IPS-18a (cell line): ENCODE measurements around the gene STAT4.

Experiments used
- H3K27ac ChIP-seq: one replicate; pipeline ENCODE4 v1.5.1; 2013; ENCODE audit warnings: low read length
- H3K27me3 ChIP-seq: one replicate; pipeline ENCODE4 v1.6.1; 2013; ENCODE audit warnings: mild to moderate bottlenecking, low read length; ENCODE audit not compliant: control insufficient read depth, insufficient read depth
- H3K36me3 ChIP-seq: one replicate; pipeline ENCODE4 v1.6.1; 2013; ENCODE audit warnings: low read depth, low read length; ENCODE audit not compliant: control insufficient read depth
- H3K4me1 ChIP-seq: one replicate; pipeline ENCODE4 v1.6.1; 2013; ENCODE audit warnings: low read depth, low read length; ENCODE audit not compliant: control insufficient read depth
- H3K4me3 ChIP-seq: one replicate; pipeline ENCODE4 v1.5.1; 2013; ENCODE audit warnings: low read length
- H3K9ac ChIP-seq: one replicate; pipeline ENCODE4 v1.6.1; 2013; ENCODE audit warnings: mild to moderate bottlenecking, low read length, moderate library complexity
- H3K9me3 ChIP-seq: one replicate; pipeline ENCODE4 v1.6.1; 2013; ENCODE audit warnings: low read depth, low read length; ENCODE audit not compliant: control insufficient read depth

Gene STAT4

DNA sequence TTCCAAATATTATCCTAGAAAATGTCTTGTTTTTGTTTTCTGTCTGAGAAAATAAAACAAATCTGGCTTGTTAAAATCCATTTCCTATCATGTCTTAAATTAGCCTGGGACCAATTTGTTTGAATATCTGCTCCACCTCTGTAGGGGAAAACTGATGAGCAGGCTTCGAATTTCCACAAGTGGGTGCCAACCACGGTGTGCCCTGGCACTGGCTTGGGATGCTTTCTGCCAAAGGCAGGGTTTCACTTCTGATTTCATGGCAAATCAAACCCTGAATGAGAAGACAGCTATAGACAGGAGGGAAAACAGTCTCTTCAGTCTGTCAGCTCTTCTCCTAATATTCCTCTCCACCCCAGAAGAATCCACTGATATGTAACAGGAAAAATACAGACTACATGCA lies 33.7 kb upstream of the STAT4 start:
- Histone ChIP-seq H3K9me3 (no peaks in the 10 kb centered on the region), H3K36me3 (no peaks in the 10 kb centered on the region), H3K4me1 (no peaks in the 10 kb centered on the region), H3K4me3 (no peak overlapping the region), H3K27me3 (no peaks in the 10 kb centered on the region), H3K27ac (no peak overlapping the region), H3K9ac (no peak overlapping the region)

GRCh38 chr2:191183516-191183915 lies 32.7 kb upstream of the STAT4 start:
- Histone ChIP-seq H3K4me3 (no peak overlapping the region), H3K4me1 (no peaks in the 10 kb centered on the region), H3K36me3 (no peaks in the 10 kb centered on the region), H3K9me3 (no peaks in the 10 kb centered on the region), H3K9ac (no peak overlapping the region), H3K27me3 (no peaks in the 10 kb centered on the region), H3K27ac (no peak overlapping the region)

- Histone ChIP-seq H3K9me3 (no peaks in the 10 kb centered on the region), H3K9ac (no peak overlapping the region), H3K27ac (no peak overlapping the region), H3K36me3 (no peaks in the 10 kb centered on the region), H3K27me3 (no peaks in the 10 kb centered on the region), H3K4me3 (no peak overlapping the region), H3K4me1 (no peaks in the 10 kb centered on the region)
Observed at GRCh38 chr2:191183081-191183480, 32.3 kb upstream of the STAT4 start.

DNA sequence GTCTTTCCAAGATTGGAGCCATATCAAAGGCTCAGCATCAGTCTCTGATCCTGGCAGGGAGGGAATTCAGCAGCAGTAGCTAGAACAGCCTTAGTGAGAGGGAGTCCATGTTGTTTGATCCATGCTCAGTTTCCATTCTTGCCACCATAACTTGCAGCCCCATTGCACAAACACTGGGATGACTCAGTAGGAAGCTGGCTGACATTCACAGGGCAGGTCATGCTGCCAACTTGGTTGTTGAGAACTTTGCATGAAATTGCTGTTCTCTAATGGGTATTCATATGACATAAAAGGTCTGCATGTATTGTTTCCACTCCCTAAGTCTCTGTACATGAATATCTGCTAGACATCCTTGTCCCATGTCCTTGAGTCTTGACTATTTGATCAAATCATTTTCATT lies 29.9 kb upstream of the STAT4 start:
- Histone ChIP-seq H3K9ac (no peak overlapping the region), H3K27ac (no peak overlapping the region), H3K4me1 (no peaks in the 10 kb centered on the region), H3K36me3 (no peaks in the 10 kb centered on the region), H3K9me3 (no peaks in the 10 kb centered on the region), H3K4me3 (no peak overlapping the region), H3K27me3 (no peaks in the 10 kb centered on the region)

DNA sequence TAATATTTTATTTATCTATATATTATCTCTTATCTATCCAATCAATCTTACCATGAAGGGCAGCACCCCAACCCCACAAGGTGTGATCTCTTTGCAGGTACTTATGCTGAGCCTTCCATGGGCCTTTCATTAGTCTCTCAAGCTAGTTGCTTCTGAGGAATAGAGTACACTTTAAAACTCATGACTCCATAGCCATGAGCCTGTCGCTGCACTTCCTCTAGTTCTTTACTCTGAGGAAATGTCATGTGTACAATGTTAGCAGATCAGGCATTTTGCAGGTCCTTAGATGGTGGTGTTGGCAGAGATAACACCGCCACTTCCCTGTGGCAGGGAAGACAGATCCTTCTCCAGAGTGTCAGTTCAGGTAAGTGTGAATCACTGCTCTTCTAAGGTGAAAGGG lies 29.5 kb upstream of the STAT4 start:
- H3K4me3 ChIP-seq, result no peak overlapping the region
- no peaks in the 10 kb centered on the region for H3K9me3 ChIP-seq
- no peaks in the 10 kb centered on the region for H3K27me3 ChIP-seq
- H3K27ac ChIP-seq, result no peak overlapping the region
- H3K4me1 ChIP-seq, result no peaks in the 10 kb centered on the region
- H3K9ac ChIP-seq, result no peak overlapping the region
- no peaks in the 10 kb centered on the region for H3K36me3 ChIP-seq

DNA sequence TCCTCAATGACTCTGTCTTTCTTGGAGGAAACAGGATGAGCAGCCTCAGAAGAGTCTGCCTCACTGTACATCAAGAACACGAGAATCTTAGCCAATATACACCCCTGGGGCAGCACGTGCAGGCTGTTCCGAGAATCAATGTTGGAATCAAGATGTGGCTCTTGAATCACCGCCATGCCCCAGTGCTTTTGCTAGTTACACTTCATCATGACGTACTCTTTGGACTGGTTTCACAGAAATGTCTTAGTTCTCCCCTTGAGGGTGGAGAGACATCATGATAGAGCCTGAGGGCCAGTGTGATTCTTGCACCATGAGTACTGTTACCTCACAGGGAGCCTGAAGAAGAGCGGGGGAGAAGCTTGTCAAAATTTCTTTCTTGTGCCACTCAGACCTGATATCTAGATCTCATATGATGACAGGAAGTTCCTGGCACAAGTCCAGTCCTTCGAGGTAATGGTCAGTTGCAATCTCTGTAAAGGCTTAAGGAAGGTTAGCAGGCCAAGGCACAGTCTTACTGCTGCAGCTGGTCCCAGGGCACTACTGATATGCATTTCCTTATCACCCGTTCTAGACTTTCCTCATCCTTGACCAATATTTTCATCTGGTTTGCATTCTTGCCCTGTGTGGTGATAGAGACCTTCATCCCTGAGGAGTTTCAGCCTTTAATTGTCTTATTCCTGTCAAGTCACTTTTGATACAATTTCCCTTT lies 28.2 kb upstream of the STAT4 start:
- Histone ChIP-seq H3K27me3 (no peaks in the 10 kb centered on the region), H3K4me3 (no peak overlapping the region), H3K36me3 (no peaks in the 10 kb centered on the region), H3K9me3 (no peaks in the 10 kb centered on the region), H3K4me1 (peaks cover 9% of the 10 kb centered on the region), H3K9ac (no peak overlapping the region), H3K27ac (no peak overlapping the region)

DNA sequence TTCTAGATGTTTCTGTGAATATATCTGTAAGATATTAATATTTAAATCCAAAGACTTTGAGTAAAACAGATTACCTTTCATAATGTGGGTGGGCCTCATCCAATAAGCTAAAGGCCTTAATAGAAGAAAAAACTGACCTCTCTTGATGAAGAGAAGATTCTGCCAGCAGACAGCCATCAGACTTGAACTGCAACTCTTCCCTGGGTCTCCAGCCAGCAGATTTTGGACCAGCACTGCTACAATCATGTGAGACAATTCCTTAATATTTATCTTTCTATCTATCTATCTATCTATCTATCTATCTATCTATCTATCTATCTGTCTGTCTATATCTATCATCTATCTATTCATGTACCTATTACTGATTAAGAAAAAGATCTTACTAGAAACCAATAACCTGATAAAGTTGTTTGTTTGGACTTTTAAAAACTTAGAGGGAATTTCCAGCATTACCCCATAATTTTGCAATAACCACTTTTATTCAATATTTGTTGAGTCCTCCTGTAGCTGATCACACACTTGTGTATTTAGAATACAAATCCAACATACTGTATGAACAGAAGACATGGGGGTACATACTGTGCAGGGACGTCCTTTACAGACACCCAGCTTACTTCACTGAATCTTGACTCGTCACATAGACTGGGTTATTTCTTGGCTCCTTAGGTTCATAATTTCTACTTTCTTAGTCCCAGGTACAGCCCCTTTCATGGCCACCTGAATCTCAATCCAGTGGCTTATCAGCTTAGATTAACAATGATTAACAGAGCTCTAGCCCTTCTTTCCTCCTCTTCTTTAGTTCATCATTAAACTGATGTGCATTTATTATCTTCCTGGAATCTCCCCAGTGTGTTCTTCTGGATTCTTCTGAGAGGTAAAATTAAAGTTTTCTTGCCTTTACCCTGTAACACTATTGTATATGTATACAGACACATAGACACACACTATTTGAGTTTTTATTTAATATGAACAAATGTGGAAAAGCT lies 27.2 kb upstream of the STAT4 start:
- Histone ChIP-seq H3K4me1 (peaks cover 11% of the 10 kb centered on the region), H3K9me3 (no peaks in the 10 kb centered on the region), H3K4me3 (no peak overlapping the region), H3K9ac (no peak overlapping the region), H3K27me3 (no peaks in the 10 kb centered on the region), H3K27ac (no peak overlapping the region), H3K36me3 (no peaks in the 10 kb centered on the region)

DNA sequence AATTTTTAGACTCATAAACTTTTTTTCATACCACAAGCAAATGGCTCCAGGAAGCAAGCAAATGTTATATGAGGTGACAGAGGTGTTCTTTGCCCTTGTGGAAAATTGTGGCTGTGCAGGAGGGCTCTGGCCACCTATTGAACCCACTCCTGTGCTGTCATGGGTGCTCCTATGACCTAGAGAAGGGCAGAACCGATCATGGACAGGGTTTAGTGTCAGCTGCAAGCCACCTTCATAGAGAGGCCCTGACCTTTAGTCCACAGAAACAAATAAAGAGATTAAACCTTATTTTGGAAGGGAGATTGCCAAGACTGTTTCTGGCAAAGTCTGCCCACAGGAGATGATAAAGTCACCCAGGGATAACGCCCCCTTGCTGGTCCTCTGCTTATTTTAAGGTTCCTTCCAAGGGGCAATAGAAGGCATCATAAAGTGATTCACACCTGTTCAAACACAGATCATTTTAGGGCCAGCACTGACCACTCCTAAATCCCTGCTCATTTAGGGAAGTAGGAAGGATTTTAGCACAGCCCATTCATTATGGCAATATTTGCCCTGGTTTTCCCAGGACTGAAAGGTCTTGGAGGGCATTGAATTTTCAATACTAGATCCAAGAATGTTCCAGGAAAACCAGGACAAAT lies 26.1 kb upstream of the STAT4 start:
- Histone ChIP-seq H3K27ac (no peak overlapping the region), H3K4me3 (no peak overlapping the region), H3K4me1 (peaks cover 11% of the 10 kb centered on the region)

DNA sequence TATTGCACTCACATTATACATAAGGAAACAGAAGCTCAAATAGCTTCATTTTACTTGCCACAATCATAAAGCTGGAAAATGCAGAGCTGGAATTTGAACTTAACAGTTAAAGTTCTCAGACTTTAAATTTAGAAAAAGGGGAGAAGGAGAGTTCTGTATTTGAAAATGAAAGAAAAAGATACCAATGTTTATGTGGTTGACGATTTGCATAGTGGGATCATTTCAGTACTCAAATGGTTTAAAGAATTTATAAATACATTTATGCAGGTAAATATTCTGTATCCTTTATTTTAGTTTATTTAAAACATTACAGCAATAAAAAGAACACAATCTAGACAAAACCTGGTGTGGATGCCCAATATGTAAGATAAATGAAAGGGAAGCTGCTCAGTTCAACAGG lies 25.5 kb upstream of the STAT4 start:
- Histone ChIP-seq H3K9me3 (no peaks in the 10 kb centered on the region), H3K4me3 (no peak overlapping the region), H3K36me3 (no peaks in the 10 kb centered on the region), H3K27ac (no peak overlapping the region), H3K27me3 (no peaks in the 10 kb centered on the region), H3K4me1 (peaks cover 11% of the 10 kb centered on the region), H3K9ac (no peak overlapping the region)

More for the DNA sequence above, 26.1 kb upstream of the STAT4 start:
- Histone ChIP-seq H3K27me3 (no peaks in the 10 kb centered on the region), H3K9me3 (no peaks in the 10 kb centered on the region), H3K9ac (no peak overlapping the region), H3K36me3 (no peaks in the 10 kb centered on the region)

GRCh38 chr2:191174442-191174841 lies 23.6 kb upstream of the STAT4 start:
- no peak overlapping the region for H3K9ac ChIP-seq
- peaks cover 11% of the 10 kb centered on the region for H3K4me1 ChIP-seq
- H3K4me3 ChIP-seq, result no peak overlapping the region
- H3K9me3 ChIP-seq, result no peaks in the 10 kb centered on the region
- H3K27ac ChIP-seq, result no peak overlapping the region
- no peaks in the 10 kb centered on the region for H3K36me3 ChIP-seq
- H3K27me3 ChIP-seq, result no peaks in the 10 kb centered on the region

DNA sequence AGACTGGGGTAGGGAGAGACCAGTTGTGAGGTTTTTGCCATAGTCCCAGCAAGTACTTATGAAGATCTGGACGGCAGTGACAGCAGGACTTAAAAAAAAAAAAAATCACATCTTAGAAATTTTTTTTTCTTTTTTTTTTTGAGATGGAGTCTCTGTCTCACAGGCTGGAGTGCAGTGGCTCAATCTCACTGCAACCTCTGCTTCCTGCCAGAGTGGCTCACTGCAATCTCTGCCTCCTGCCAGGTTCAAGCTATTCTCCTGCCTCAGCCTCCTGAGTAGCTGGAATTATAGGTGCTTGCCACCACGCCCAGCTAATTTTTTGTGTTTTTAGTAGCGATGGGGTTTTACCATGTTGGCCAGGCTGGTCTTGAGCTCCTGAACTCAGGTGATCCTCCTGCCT lies 22.4 kb upstream of the STAT4 start:
- Histone ChIP-seq H3K27me3 (no peaks in the 10 kb centered on the region), H3K27ac (no peak overlapping the region), H3K9me3 (no peaks in the 10 kb centered on the region), H3K9ac (no peak overlapping the region), H3K4me3 (no peak overlapping the region), H3K4me1 (peaks cover 11% of the 10 kb centered on the region), H3K36me3 (no peaks in the 10 kb centered on the region)
